Measurements from ENCODE around the gene OLFML2B.

The OLFML2B gene

GRCh38 chr1:162020150-162020549 lies 3.5 kb downstream of the OLFML2B start:
- H2BK12ac ChIP-seq (ENCODE audit: low read length) = no peak overlapping the region
- H3K4ac ChIP-seq (ENCODE audit: low read depth, low read length) = no peak overlapping the region
- peaks cover 0 to 5% of the 10 kb centered on the region in 2 experiments for H3K4me1 ChIP-seq (ENCODE audit: control insufficient read depth in 1 of 2, insufficient read depth in 2 of 2, low read length in 2 of 2)
- peaks cover 1% of the 10 kb centered on the region for H3K9me3 ChIP-seq (ENCODE audit: insufficient read depth, low read depth, low read length)
- H4K12ac ChIP-seq (ENCODE audit: low read depth, low read length) = no peak overlapping the region
- no peak overlapping the region for H2BK5ac ChIP-seq (ENCODE audit: low read depth, low read length, poor library complexity)
- H3K79me1 ChIP-seq (ENCODE audit: low read length) = no peaks in the 10 kb centered on the region
- no peak overlapping the region for H3K23ac ChIP-seq (ENCODE audit: low read length)
- no peak overlapping the region for H3K27ac ChIP-seq (ENCODE audit: low read depth, low read length)
- H3K27me3 ChIP-seq (ENCODE audit: insufficient read depth, low read length) = peaks cover 15% of the 10 kb centered on the region
- no peak overlapping the region for H3K14ac ChIP-seq (ENCODE audit: low read length)
- no peak overlapping the region for H4K8ac ChIP-seq (ENCODE audit: low read depth, low read length)
- no peak overlapping the region for H3K4me2 ChIP-seq (ENCODE audit: low read length)
- H2BK120ac ChIP-seq (ENCODE audit: insufficient read depth, low read length, poor library complexity) = no peak overlapping the region
- H2AK5ac ChIP-seq (ENCODE audit: low read length) = no peak overlapping the region
- no peak overlapping the region for H3K4me3 ChIP-seq (ENCODE audit: low read depth, low read length)
- H3K18ac ChIP-seq (ENCODE audit: low read length) = no peak overlapping the region
- no peak overlapping the region for H2AFZ ChIP-seq (ENCODE audit: insufficient read depth, low read length, poor library complexity)
- H3K36me3 ChIP-seq (ENCODE audit: control insufficient read depth in 1 of 2, insufficient read depth in 2 of 2, low read length in 2 of 2) = no peaks in the 10 kb centered on the region
- H3K9ac ChIP-seq (ENCODE audit: low read length) = no peak overlapping the region
- H4K91ac ChIP-seq (ENCODE audit: low read depth, low read length) = no peak overlapping the region
- H3K79me2 ChIP-seq (ENCODE audit: control insufficient read depth, insufficient read depth, low read length, poor library complexity) = no peaks in the 10 kb centered on the region
- DNase-seq = no peak
- no CpG with 5 or more reads among the region's 2 CpGs for WGBS (ENCODE audit: extremely low coverage, insufficient coverage, insufficient read length)

GRCh38 chr1:162019446-162019845 lies 4.2 kb downstream of the OLFML2B start:
- Histone ChIP-seq H4K91ac (ENCODE audit: low read depth, low read length) (no peak overlapping the region), H2AK5ac (ENCODE audit: low read length) (no peak overlapping the region), H3K27ac (ENCODE audit: low read depth, low read length) (no peak overlapping the region), H3K4me2 (ENCODE audit: low read length) (no peak overlapping the region), H3K14ac (ENCODE audit: low read length) (no peak overlapping the region), H2BK12ac (ENCODE audit: low read length) (no peak overlapping the region), H3K27me3 (ENCODE audit: insufficient read depth, low read length) (peaks cover 12% of the 10 kb centered on the region), H3K4me3 (ENCODE audit: low read depth, low read length) (no peak overlapping the region), H3K4ac (ENCODE audit: low read depth, low read length) (no peak overlapping the region), H2BK5ac (ENCODE audit: low read depth, low read length, poor library complexity) (no peak overlapping the region), H3K4me1 (ENCODE audit: control insufficient read depth in 1 of 2, insufficient read depth in 2 of 2, low read length in 2 of 2) (peaks cover 0 to 5% of the 10 kb centered on the region in 2 experiments), H4K12ac (ENCODE audit: low read depth, low read length) (no peak overlapping the region), H3K23ac (ENCODE audit: low read length) (no peak overlapping the region), H3K36me3 (ENCODE audit: control insufficient read depth in 1 of 2, insufficient read depth in 2 of 2, low read length in 2 of 2) (no peaks in the 10 kb centered on the region), H4K8ac (ENCODE audit: low read depth, low read length) (no peak overlapping the region), H3K18ac (ENCODE audit: low read length) (no peak overlapping the region), H3K9ac (ENCODE audit: low read length) (no peak overlapping the region), H2AFZ (ENCODE audit: insufficient read depth, low read length, poor library complexity) (no peak overlapping the region), H3K79me1 (ENCODE audit: low read length) (no peaks in the 10 kb centered on the region), H3K79me2 (ENCODE audit: control insufficient read depth, insufficient read depth, low read length, poor library complexity) (no peaks in the 10 kb centered on the region), H3K9me3 (ENCODE audit: insufficient read depth, low read depth, low read length) (peaks cover 1% of the 10 kb centered on the region), H2BK120ac (ENCODE audit: insufficient read depth, low read length, poor library complexity) (no peak overlapping the region)
- DNase-seq = no peak
- no CpG with 5 or more reads among the region's 3 CpGs for WGBS (ENCODE audit: extremely low coverage, insufficient coverage, insufficient read length)

GRCh38 chr1:162019006-162019405 lies 4.7 kb downstream of the OLFML2B start:
- Histone ChIP-seq H3K27me3 (ENCODE audit: insufficient read depth, low read length) (peaks cover 12% of the 10 kb centered on the region), H3K14ac (ENCODE audit: low read length) (no peak overlapping the region)

GRCh38 chr1:162018418-162018817 lies 5.3 kb downstream of the OLFML2B start:
- Histone ChIP-seq H4K12ac (ENCODE audit: low read depth, low read length) (no peak overlapping the region), H3K36me3 (ENCODE audit: control insufficient read depth in 1 of 2, insufficient read depth in 2 of 2, low read length in 2 of 2) (no peaks in the 10 kb centered on the region), H3K14ac (ENCODE audit: low read length) (no peak overlapping the region), H4K91ac (ENCODE audit: low read depth, low read length) (no peak overlapping the region), H2AFZ (ENCODE audit: insufficient read depth, low read length, poor library complexity) (no peak overlapping the region), H3K4me2 (ENCODE audit: low read length) (no peak overlapping the region), H3K79me1 (ENCODE audit: low read length) (no peaks in the 10 kb centered on the region), H2BK120ac (ENCODE audit: insufficient read depth, low read length, poor library complexity) (no peak overlapping the region), H3K27me3 (ENCODE audit: insufficient read depth, low read length) (peaks cover 6% of the 10 kb centered on the region), H3K27ac (ENCODE audit: low read depth, low read length) (no peak overlapping the region), H3K4ac (ENCODE audit: low read depth, low read length) (no peak overlapping the region), H3K4me3 (ENCODE audit: low read depth, low read length) (no peak overlapping the region), H2AK5ac (ENCODE audit: low read length) (no peak overlapping the region), H3K9me3 (ENCODE audit: insufficient read depth, low read depth, low read length) (peaks cover 1% of the 10 kb centered on the region), H3K79me2 (ENCODE audit: control insufficient read depth, insufficient read depth, low read length, poor library complexity) (no peaks in the 10 kb centered on the region), H3K23ac (ENCODE audit: low read length) (no peak overlapping the region), H2BK12ac (ENCODE audit: low read length) (no peak overlapping the region), H3K18ac (ENCODE audit: low read length) (no peak overlapping the region), H2BK5ac (ENCODE audit: low read depth, low read length, poor library complexity) (no peak overlapping the region), H3K9ac (ENCODE audit: low read length) (no peak overlapping the region), H3K4me1 (ENCODE audit: control insufficient read depth in 1 of 2, insufficient read depth in 2 of 2, low read length in 2 of 2) (no peaks in the 10 kb centered on the region), H4K8ac (ENCODE audit: low read depth, low read length) (no peak overlapping the region)
- DNase-seq = no peak
- no CpG with 5 or more reads among the region's 4 CpGs for whole genome bisulfite sequencing (ENCODE audit: extremely low coverage, insufficient coverage, insufficient read length)

More at GRCh38 chr1:162019006-162019405, 4.7 kb downstream of the OLFML2B start:
- Histone ChIP-seq H4K12ac (ENCODE audit: low read depth, low read length) (no peak overlapping the region), H4K91ac (ENCODE audit: low read depth, low read length) (no peak overlapping the region), H2BK5ac (ENCODE audit: low read depth, low read length, poor library complexity) (no peak overlapping the region), H3K4ac (ENCODE audit: low read depth, low read length) (no peak overlapping the region), H3K79me2 (ENCODE audit: control insufficient read depth, insufficient read depth, low read length, poor library complexity) (no peaks in the 10 kb centered on the region), H3K18ac (ENCODE audit: low read length) (no peak overlapping the region), H2AFZ (ENCODE audit: insufficient read depth, low read length, poor library complexity) (no peak overlapping the region), H3K4me1 (ENCODE audit: control insufficient read depth in 1 of 2, insufficient read depth in 2 of 2, low read length in 2 of 2) (peaks cover 0 to 2% of the 10 kb centered on the region in 2 experiments), H3K4me2 (ENCODE audit: low read length) (no peak overlapping the region), H3K9me3 (ENCODE audit: insufficient read depth, low read depth, low read length) (peaks cover 1% of the 10 kb centered on the region), H4K8ac (ENCODE audit: low read depth, low read length) (no peak overlapping the region), H2AK5ac (ENCODE audit: low read length) (no peak overlapping the region), H3K79me1 (ENCODE audit: low read length) (no peaks in the 10 kb centered on the region), H2BK120ac (ENCODE audit: insufficient read depth, low read length, poor library complexity) (no peak overlapping the region), H3K4me3 (ENCODE audit: low read depth, low read length) (no peak overlapping the region), H3K9ac (ENCODE audit: low read length) (no peak overlapping the region), H3K27ac (ENCODE audit: low read depth, low read length) (no peak overlapping the region), H3K36me3 (ENCODE audit: control insufficient read depth in 1 of 2, insufficient read depth in 2 of 2, low read length in 2 of 2) (no peaks in the 10 kb centered on the region), H2BK12ac (ENCODE audit: low read length) (no peak overlapping the region), H3K23ac (ENCODE audit: low read length) (no peak overlapping the region)
- WGBS (ENCODE audit: extremely low coverage, insufficient coverage, insufficient read length) = no CpG with 5 or more reads among the region's 4 CpGs
- no peak for DNase-seq
